Hair follicular keratinocyte (primary cell): ENCODE results near the gene CATSPERZ. TPM values are rescaled to one million over a fixed set of nuclear protein-coding genes. Genes with fewer than 3 reads are reported as not detected.

Experiments
- total RNA-seq: library from RNA; depleted of rRNA; stranded (reverse); fragments of >200 nt; gene quantifications from 2 replicates; pipeline ENCODE4 v1.2.3, GENCODE V29; 2015

CATSPERZ gene
- not detected in 2 replicates for total RNA-seq

GRCh38 chr11:64299847-64300648 lies at the start of gene CATSPERZ:
Gene CATSPERZ, plus strand, starts transcription at chr11:64300358. Its CDS starts 53 bp downstream, at chr11:64300411.

GRCh38 chr11:64251016-64251752 lies 49.0 kb upstream of the CATSPERZ start, which contains the start of gene PLCB3:
Gene PLCB3, plus strand, starts transcription at chr11:64251530. Its CDS starts 120 bp downstream, at chr11:64251650.

GRCh38 chr11:64284048-64284961 lies 15.9 kb upstream of the CATSPERZ start, which contains the start of gene BAD:
Gene BAD, minus strand, starts transcription at chr11:64284665. Its CDS starts 297 bp downstream, at chr11:64284368.

GRCh38 chr11:64284962-64285884 lies 14.9 kb upstream of the CATSPERZ start, which contains the start of gene GPR137:
Gene GPR137, plus strand, starts transcription at chr11:64285848. Its CDS starts 677 bp downstream, at chr11:64286525.

GRCh38 chr11:64291262-64291751 lies 8.9 kb upstream of the CATSPERZ start, which contains the start of gene KCNK4:
Gene KCNK4, plus strand, starts transcription at chr11:64291302. Its CDS starts 1,717 bp downstream, at chr11:64293019.

GRCh38 chr11:64305075-64305690 lies 5.0 kb downstream of the CATSPERZ start, which contains the start of gene ESRRA:
Gene ESRRA, plus strand, starts transcription at chr11:64305524. Its CDS starts 1,656 bp downstream, at chr11:64307180.

GRCh38 chr11:64317325-64317960 lies 17.3 kb downstream of the CATSPERZ start, which contains the start of gene TRMT112:
Gene TRMT112, minus strand, starts transcription at chr11:64317559. Its CDS starts 33 bp downstream, at chr11:64317526.

GRCh38 chr11:64317961-64318765 lies 18.0 kb downstream of the CATSPERZ start, which contains the start of gene PRDX5:
Gene PRDX5, plus strand, starts transcription at chr11:64318121. Its CDS starts 95 bp downstream, at chr11:64318216.

GRCh38 chr11:64339754-64340408 lies 39.7 kb downstream of the CATSPERZ start, which contains the start of gene CCDC88B:
Gene CCDC88B, plus strand, starts transcription at chr11:64340204. Its CDS starts 63 bp downstream, at chr11:64340267.

Other genes starting within 250 kb of the CATSPERZ start
- 9.5 and 33.2 TPM in 2 replicates for gene MACROD1, start 134.2 kb upstream of the CATSPERZ start, total RNA-seq
- 109 and 224 TPM in 2 replicates for gene STIP1, start 114.2 kb upstream of the CATSPERZ start, total RNA-seq
- gene FERMT3, start 93.6 kb upstream of the CATSPERZ start, total RNA-seq = 0.08 and 0.91 TPM in 2 replicates
- gene TRPT1, start 74.2 kb upstream of the CATSPERZ start, total RNA-seq = 74.0 and 77.4 TPM in 2 replicates
- gene NUDT22, start 74.1 kb upstream of the CATSPERZ start, total RNA-seq = 63.2 and 87.3 TPM in 2 replicates
- 3.6 and 11.8 TPM in 2 replicates for gene DNAJC4, start 69.8 kb upstream of the CATSPERZ start, total RNA-seq
- gene VEGFB, start 65.8 kb upstream of the CATSPERZ start, total RNA-seq = 18.5 and 24.9 TPM in 2 replicates
- 76.7 and 91.4 TPM in 2 replicates for gene FKBP2, start 59.3 kb upstream of the CATSPERZ start, total RNA-seq
- gene PPP1R14B, start 53.4 kb upstream of the CATSPERZ start, total RNA-seq = 466 and 691 TPM in 2 replicates
- 55.4 and 71.7 TPM in 2 replicates for gene PLCB3, start 48.8 kb upstream of the CATSPERZ start, total RNA-seq
- 110 and 128 TPM in 2 replicates for gene BAD, start 15.7 kb upstream of the CATSPERZ start, total RNA-seq
- gene GPR137, start 14.5 kb upstream of the CATSPERZ start, total RNA-seq = 9.7 and 14.3 TPM in 2 replicates
- gene KCNK4, start 9.1 kb upstream of the CATSPERZ start, total RNA-seq = 0.80 TPM in 1 of 2 replicates, not detected in the other
- 98.0 and 103 TPM in 2 replicates for gene ESRRA, start 5.2 kb downstream of the CATSPERZ start, total RNA-seq
- 364 and 700 TPM in 2 replicates for gene TRMT112, start 17.2 kb downstream of the CATSPERZ start, total RNA-seq
- 539 and 647 TPM in 2 replicates for gene PRDX5, start 17.8 kb downstream of the CATSPERZ start, total RNA-seq
- gene CCDC88B, start 39.8 kb downstream of the CATSPERZ start, total RNA-seq = 3.9 and 5.3 TPM in 2 replicates
- 54.7 and 95.9 TPM in 2 replicates for gene RPS6KA4, start 58.8 kb downstream of the CATSPERZ start, total RNA-seq